IPS DF 6.9 (cell line): ENCODE data around the gene CARD11.

Experiments
- DNase-seq: peaks from one replicate; pipeline ENCODE4 v3.0.0-alpha.2; 2013; ENCODE audit warnings: low read depth, low spot score
- H3K27ac ChIP-seq: one replicate; pipeline ENCODE4 v1.5.1; 2013; ENCODE audit warnings: low read length, control low read depth
- H3K27me3 ChIP-seq: 2 replicates; pipeline ENCODE4 v1.6.1; 2013; ENCODE audit warnings: mild to moderate bottlenecking, low read length; ENCODE audit not compliant: control insufficient read depth, insufficient read depth
- H3K36me3 ChIP-seq: 2 replicates; pipeline ENCODE4 v1.6.1; 2013; ENCODE audit warnings: low read length; ENCODE audit not compliant: control insufficient read depth, insufficient read depth
- H3K4me1 ChIP-seq: 2 replicates; pipeline ENCODE4 v1.6.1; 2013; ENCODE audit warnings: low read length; ENCODE audit not compliant: control insufficient read depth, insufficient read depth
- H3K4me3 ChIP-seq: 2 replicates; pipeline ENCODE4 v1.5.1; 2013; ENCODE audit warnings: mild to moderate bottlenecking, low read length
- H3K9me3 ChIP-seq: 2 replicates; pipeline ENCODE4 v1.6.1; 2013; ENCODE audit warnings: low read length, inconsistent platforms; ENCODE audit not compliant: control insufficient read depth, insufficient read depth
- WGBS: extraction: QIAGEN DNeasy Blood & Tissue Kit; methylation state at CpG from one replicate; pipeline ENCODE4 v1.1.7; 2013; ENCODE audit warnings: mixed read lengths, missing lambda C conversion rate; ENCODE audit not compliant: insufficient read length, insufficient coverage; 5-methylcytosine and 5-hydroxymethylcytosine counted together

Gene CARD11

DNA sequence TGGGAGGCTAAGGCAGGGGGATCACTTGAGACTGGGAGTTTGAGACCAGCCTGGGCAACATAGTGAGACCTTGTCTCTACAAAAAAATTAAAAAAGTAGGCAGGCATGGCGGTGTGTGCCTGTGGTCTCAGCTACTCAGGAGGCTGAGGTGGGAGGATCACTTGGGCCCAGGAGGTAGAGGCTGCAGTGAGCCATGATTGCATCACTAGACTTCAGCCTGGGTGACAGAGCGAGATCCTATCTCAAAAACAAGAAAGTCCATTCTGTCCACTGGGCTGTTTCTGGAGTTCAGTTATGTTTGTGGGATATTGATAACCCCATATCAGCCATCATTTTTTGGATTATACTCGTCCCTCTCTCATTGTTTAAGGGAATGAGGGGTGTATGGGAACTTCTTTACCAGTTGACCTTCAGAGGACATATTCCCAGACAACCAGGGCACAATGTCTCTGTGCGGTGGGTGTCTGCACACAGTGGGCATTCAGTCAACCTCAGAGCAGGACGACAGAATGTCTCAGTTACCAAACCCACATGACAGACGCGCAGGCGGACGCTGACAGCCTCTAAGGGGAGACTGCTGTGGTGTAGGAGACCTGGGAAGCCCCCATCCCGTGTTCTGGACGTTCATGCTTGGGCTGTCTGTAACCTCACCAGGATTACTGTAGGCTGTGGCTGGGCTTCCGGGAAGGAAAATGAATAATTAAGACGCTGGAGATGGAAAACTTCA is 69.4 kb downstream of the CARD11 start:
- WGBS: no CpG with 5 or more reads among the region's 13 CpGs
- H3K4me1 ChIP-seq: peaks cover 3% of the 10 kb centered on the region; the same call in 1 of the 2 replicates
- no peaks in the 10 kb centered on the region for H3K27me3 ChIP-seq
- H3K4me3 ChIP-seq: no peak overlapping the region
- H3K9me3 ChIP-seq: no peaks in the 10 kb centered on the region
- DNase-seq: no peak
- no peak overlapping the region for H3K27ac ChIP-seq
- H3K36me3 ChIP-seq: no peaks in the 10 kb centered on the region

DNA sequence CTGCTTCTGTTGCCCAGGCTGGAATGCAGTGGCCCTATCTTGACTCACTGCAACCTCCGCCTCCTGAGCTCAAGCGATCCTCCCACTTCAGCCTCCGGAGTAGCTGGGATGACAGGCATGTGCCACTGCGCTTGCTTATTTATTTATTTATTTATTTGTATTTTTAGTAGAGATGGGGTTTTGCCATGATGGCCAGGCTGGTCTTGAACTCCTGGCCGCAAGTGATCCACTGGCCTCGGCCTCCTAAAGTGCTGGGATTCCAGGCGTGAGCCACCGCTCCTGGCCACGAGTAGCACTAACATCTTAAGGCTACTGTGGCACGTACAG is 70.9 kb downstream of the CARD11 start:
- Histone ChIP-seq H3K9me3 (no peaks in the 10 kb centered on the region), H3K27me3 (no peaks in the 10 kb centered on the region), H3K27ac (no peak overlapping the region), H3K36me3 (no peaks in the 10 kb centered on the region), H3K4me3 (no peak overlapping the region), H3K4me1 (no peaks in the 10 kb centered on the region)
- no CpG with 5 or more reads among the region's 10 CpGs for WGBS
- no peak for DNase-seq

DNA sequence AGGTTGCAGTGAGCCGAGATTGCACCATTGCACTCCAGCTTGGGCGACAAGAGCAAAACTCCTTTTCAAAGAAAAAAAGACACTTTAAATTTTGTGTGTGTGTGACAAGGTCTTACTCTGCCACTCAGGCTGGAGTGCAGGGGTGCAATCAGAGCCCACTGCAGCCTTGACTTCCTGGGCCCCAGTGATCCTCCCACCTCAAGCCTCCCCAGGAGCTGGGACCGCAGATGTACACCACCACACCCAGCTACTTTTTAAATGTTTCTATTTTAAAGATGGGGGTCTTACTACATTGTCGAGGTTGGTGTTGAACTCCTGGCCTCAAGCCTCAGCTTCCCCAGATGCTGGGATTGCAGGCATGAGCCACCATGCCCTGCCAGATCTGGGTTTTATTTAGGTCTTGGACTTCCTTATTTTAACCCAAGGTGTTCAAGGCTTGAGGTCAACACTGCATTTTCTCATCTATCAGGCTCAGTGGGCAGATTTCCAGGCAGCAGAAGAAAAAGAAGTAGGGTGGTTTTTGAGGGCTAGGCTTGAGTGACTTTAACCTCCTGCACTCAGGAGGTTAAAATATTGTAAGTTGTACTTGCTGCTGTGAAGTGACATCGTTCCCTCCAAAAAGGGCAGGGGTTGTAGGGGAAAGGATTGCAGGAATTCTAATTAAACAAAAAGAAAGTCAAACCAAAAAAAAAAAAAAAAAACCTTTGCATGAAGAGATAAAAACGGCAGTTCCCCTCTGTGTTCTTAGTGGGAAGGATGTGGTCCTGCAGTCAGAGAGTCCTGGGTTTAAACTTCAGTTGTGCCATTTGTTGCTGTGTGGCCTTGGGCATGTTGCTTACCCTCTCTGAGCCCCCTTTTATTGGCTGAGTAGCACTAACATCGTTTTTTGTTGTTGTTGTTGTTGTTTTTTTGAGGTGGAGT is 71.5 kb downstream of the CARD11 start:
- no peaks in the 10 kb centered on the region for H3K36me3 ChIP-seq
- H3K9me3 ChIP-seq: no peaks in the 10 kb centered on the region
- no peaks in the 10 kb centered on the region for H3K27me3 ChIP-seq
- no CpG with 5 or more reads among the region's 7 CpGs for WGBS
- no peaks in the 10 kb centered on the region for H3K4me1 ChIP-seq
- no peak overlapping the region for H3K27ac ChIP-seq
- no peak for DNase-seq
- no peak overlapping the region for H3K4me3 ChIP-seq

GRCh38 chr7:2970861-2971260 is 72.8 kb downstream of the CARD11 start:
- WGBS: no CpG with 5 or more reads among the region's 11 CpGs
- H3K4me3 ChIP-seq: no peak overlapping the region
- no peaks in the 10 kb centered on the region for H3K36me3 ChIP-seq
- H3K4me1 ChIP-seq: no peaks in the 10 kb centered on the region
- H3K27ac ChIP-seq: no peak overlapping the region
- DNase-seq: no peak
- no peaks in the 10 kb centered on the region for H3K9me3 ChIP-seq
- H3K27me3 ChIP-seq: no peaks in the 10 kb centered on the region

- no peak for DNase-seq
- WGBS: 100% methylated on average over 4 of the region's 4 CpGs
- Histone ChIP-seq H3K36me3 (no peaks in the 10 kb centered on the region), H3K4me3 (no peak overlapping the region), H3K9me3 (no peaks in the 10 kb centered on the region; the same call in 1 of the 2 replicates), H3K4me1 (no peaks in the 10 kb centered on the region), H3K27ac (no peak overlapping the region), H3K27me3 (no peaks in the 10 kb centered on the region)
Observed at GRCh38 chr7:2970307-2970664, 73.4 kb downstream of the CARD11 start.

DNA sequence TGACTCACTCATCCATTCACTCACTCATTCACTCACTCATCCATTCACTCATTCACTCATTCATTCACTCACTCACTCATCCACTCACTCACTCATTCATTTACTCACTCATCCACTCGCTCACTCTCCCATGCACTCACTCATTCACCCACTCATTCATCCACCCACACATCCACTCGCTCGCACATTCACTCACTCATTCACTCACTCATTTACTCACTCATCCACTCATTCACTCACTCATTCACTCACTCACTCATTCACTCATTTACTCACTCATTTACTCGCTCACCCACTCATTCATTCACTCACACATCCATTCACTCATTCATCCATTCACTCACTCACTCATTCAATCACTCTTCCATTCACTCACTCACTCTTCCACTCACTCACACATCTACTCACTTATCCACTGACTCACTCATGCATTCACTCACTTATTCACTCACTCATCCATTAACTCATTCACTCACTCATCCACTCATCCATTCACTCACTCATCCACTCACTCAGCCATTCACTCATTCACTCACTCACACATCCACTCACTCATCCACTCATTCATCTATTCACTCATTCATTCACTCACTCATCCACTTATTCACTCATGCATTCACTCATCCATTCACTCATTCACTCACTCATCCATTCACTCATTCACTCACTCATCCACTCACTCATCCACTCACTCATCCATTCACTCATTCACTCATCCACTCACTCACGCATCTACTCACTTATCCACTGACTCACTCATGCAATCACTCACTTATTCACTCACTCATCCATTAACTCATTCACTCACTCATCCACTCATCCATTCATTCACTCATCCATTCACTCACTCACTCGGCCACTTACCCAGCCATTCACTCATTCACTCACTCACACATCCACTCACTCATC is 74.0 kb downstream of the CARD11 start:
- WGBS: 100% methylated on average over 4 of the region's 6 CpGs

DNA sequence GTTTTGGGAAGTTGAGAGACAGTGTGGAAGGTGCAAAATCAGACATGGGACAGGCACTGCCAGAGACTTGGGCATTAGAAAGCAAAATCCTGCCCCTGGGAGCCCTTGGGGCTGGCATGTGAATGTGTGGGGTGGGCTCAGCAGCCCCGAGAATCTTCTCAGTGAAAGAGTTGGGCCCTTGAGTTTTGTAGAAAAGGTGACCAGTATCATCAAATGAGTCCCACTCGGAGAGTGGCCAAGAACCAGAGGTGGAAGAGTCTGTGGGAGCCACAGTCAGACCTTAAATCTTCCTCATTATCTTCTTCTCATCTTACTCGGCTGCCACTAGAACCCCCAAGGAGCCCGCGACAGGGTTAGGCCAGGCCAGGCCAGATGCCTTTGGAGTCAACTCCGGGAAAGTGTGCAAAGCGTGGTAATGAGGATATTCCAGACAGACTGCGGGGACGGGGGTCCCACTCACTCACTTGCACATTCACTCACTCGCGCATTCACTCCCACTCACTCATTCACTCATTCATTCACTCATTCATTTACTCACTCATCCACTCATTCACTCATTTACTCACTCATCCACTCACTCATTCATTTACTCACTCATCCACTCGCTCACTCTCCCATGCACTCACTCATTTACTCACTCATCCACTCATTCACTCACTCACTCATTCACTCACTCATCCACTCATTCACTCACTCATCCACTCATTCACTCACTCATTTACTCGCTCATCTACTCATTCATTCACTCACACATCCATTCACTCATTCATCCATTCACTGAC is 74.9 kb downstream of the CARD11 start:
- no CpG with 5 or more reads among the region's 13 CpGs for WGBS
- no peak for DNase-seq
- Histone ChIP-seq H3K27ac (no peak overlapping the region), H3K9me3 (no peaks in the 10 kb centered on the region; the same call in 1 of the 2 replicates), H3K27me3 (no peaks in the 10 kb centered on the region), H3K4me3 (no peak overlapping the region), H3K4me1 (no peaks in the 10 kb centered on the region), H3K36me3 (no peaks in the 10 kb centered on the region)

More for the DNA sequence above, 74.0 kb downstream of the CARD11 start:
- no peaks in the 10 kb centered on the region for H3K36me3 ChIP-seq
- H3K4me3 ChIP-seq: no peak overlapping the region
- H3K4me1 ChIP-seq: no peaks in the 10 kb centered on the region
- H3K27ac ChIP-seq: no peak overlapping the region
- H3K27me3 ChIP-seq: no peaks in the 10 kb centered on the region
- no peaks in the 10 kb centered on the region; the same call in 1 of the 2 replicates for H3K9me3 ChIP-seq
- DNase-seq: no peak

GRCh38 chr7:2968176-2968575 is 75.5 kb downstream of the CARD11 start:
- no peaks in the 10 kb centered on the region; the same call in 1 of the 2 replicates for H3K9me3 ChIP-seq

GRCh38 chr7:2967705-2968104 is 76.0 kb downstream of the CARD11 start:
- no peaks in the 10 kb centered on the region for H3K4me1 ChIP-seq
- H3K36me3 ChIP-seq: no peaks in the 10 kb centered on the region
- no peak overlapping the region for H3K27ac ChIP-seq
- no CpG with 5 or more reads among the region's 7 CpGs for WGBS
- H3K4me3 ChIP-seq: no peak overlapping the region
- no peaks in the 10 kb centered on the region; the same call in 1 of the 2 replicates for H3K9me3 ChIP-seq
- H3K27me3 ChIP-seq: no peaks in the 10 kb centered on the region
- no peak for DNase-seq

More at GRCh38 chr7:2968176-2968575, 75.5 kb downstream of the CARD11 start:
- Histone ChIP-seq H3K4me1 (no peaks in the 10 kb centered on the region), H3K4me3 (no peak overlapping the region), H3K36me3 (no peaks in the 10 kb centered on the region), H3K27ac (no peak overlapping the region), H3K27me3 (no peaks in the 10 kb centered on the region)
- no peak for DNase-seq
- WGBS: no CpG with 5 or more reads among the region's 8 CpGs
